IMR-90 (cell line): ENCODE results near the gene AVP. TPM values are rescaled to one million over a fixed set of nuclear protein-coding genes. Genes with fewer than 3 reads are reported as not detected.

Experiments
- ATAC-seq: fragments of 200-7000 bp; cut with Tn5 transposase; 2 replicates; pipeline ENCODE4 v1.9.1; 2020; ENCODE audit warnings: low read depth, mild to moderate bottlenecking, moderate library complexity
- BruUV-seq: library from RNA; stranded (reverse); fragments of 400-500 nt; replicated peaks from 2 replicates; lab custom pipeline; 2021; lab: Mats Ljungman, UMichigan
- CTCF ChIA-PET: fragments of 300-600 bp; formaldehyde crosslinking; extraction: SDS; loops from one replicate; lab custom pipeline; 2021; ENCODE audit warnings: antibody characterized with exemption; lab: Yijun Ruan, JAX
- POLR2A ChIA-PET: fragments of 300-600 bp; sonication (Branson Sonifier 250); formaldehyde crosslinking; loops from one replicate; lab custom pipeline; 2022; ENCODE audit warnings: antibody characterized with exemption; ENCODE audit not compliant: unreplicated experiment; lab: Charles Lee
- DNase-seq: peaks from one replicate; pipeline ENCODE4 v3.0.0; 2013
- H2AFZ ChIP-seq: replicated peaks from 2 replicates; pipeline ENCODE3; 2013; ENCODE audit warnings: low read length, mild to moderate bottlenecking; ENCODE audit not compliant: poor library complexity
- H2AK5ac ChIP-seq: 2 replicates; pipeline ENCODE4 v1.6.1; 2013; ENCODE audit warnings: low read depth, low read length, inconsistent platforms
- H2AK9ac ChIP-seq: replicated peaks from 2 replicates; pipeline ENCODE3; 2013; ENCODE audit warnings: mild to moderate bottlenecking, low read depth, low read length, moderate library complexity; ENCODE audit not compliant: poor library complexity
- H2BK120ac ChIP-seq: 2 replicates; pipeline ENCODE4 v1.6.1; 2013; ENCODE audit warnings: low read depth, low read length, inconsistent platforms
- H2BK15ac ChIP-seq: 3 replicates; pipeline ENCODE4 v1.6.1; 2013; ENCODE audit warnings: low read depth, low read length, inconsistent platforms
- H2BK20ac ChIP-seq: 2 replicates; pipeline ENCODE4 v1.6.1; 2013; ENCODE audit warnings: low read depth, mild to moderate bottlenecking, inconsistent platforms, low read length, moderate library complexity
- H2BK5ac ChIP-seq: 2 replicates; pipeline ENCODE4 v1.6.1; 2013; ENCODE audit warnings: mild to moderate bottlenecking, low read depth, low read length, inconsistent platforms; ENCODE audit not compliant: poor library complexity, severe bottlenecking
- H3K14ac ChIP-seq: replicated peaks from 2 replicates; pipeline ENCODE4 v1.6.1; 2013; ENCODE audit warnings: low read depth, low read length, inconsistent platforms
- H3K18ac ChIP-seq: 2 replicates; pipeline ENCODE4 v1.6.1; 2013; ENCODE audit warnings: low read depth, low read length, control low read depth
- H3K23ac ChIP-seq: 2 replicates; pipeline ENCODE4 v1.6.1; 2013; ENCODE audit warnings: low read depth, low read length, inconsistent platforms
- H3K27ac ChIP-seq: 2 replicates; pipeline ENCODE4 v1.5.1; 2013; ENCODE audit warnings: mild to moderate bottlenecking, control low read depth, low read length; ENCODE audit not compliant: insufficient read depth
- H3K27me3 ChIP-seq: 2 replicates; pipeline ENCODE4 v1.6.1; 2013; ENCODE audit warnings: low read length; ENCODE audit not compliant: control insufficient read depth, insufficient read depth
- H3K36me3 ChIP-seq: 2 replicates; pipeline ENCODE4 v1.6.1; 2013; ENCODE audit warnings: low read length, mixed read lengths; ENCODE audit not compliant: control insufficient read depth, insufficient read depth
- H3K4ac ChIP-seq: 2 replicates; pipeline ENCODE4 v1.6.1; 2013; ENCODE audit warnings: low read depth, low read length, inconsistent platforms
- H3K4me1 ChIP-seq: 2 replicates; pipeline ENCODE4 v1.6.1; 2013; ENCODE audit warnings: low read length, mixed read lengths; ENCODE audit not compliant: control insufficient read depth, insufficient read depth
- H3K4me2 ChIP-seq: 2 replicates; pipeline ENCODE4 v1.6.1; 2013; ENCODE audit warnings: low read depth, mild to moderate bottlenecking, control low read depth, low read length, moderate library complexity
- H3K4me3 ChIP-seq: 2 replicates; pipeline ENCODE4 v1.5.1; 2013; ENCODE audit warnings: low read depth, mild to moderate bottlenecking, control low read depth, low read length, moderate library complexity; ENCODE audit not compliant: insufficient read depth
- H3K56ac ChIP-seq: 2 replicates; pipeline ENCODE4 v1.6.1; 2013; ENCODE audit warnings: low read length, inconsistent platforms; ENCODE audit not compliant: insufficient read depth; ENCODE audit errors: extremely low read depth
- H3K79me1 ChIP-seq, 2 experiments: 2 replicates each; pipeline ENCODE4 v1.6.1; 2013; ENCODE audit warnings: low read length in 2 of 2, inconsistent platforms in 1 of 2, low read depth in 1 of 2
- H3K9ac ChIP-seq: 2 replicates; pipeline ENCODE4 v1.6.1; 2013; ENCODE audit warnings: low read depth, low read length, control low read depth
- H3K9me1 ChIP-seq: 2 replicates; pipeline ENCODE4 v1.6.1; 2013; ENCODE audit warnings: low read length, inconsistent platforms; ENCODE audit not compliant: insufficient read depth
- H3K9me3 ChIP-seq: 2 replicates; pipeline ENCODE4 v1.6.1; 2013; ENCODE audit warnings: low read length; ENCODE audit not compliant: control insufficient read depth, insufficient read depth
- H4K20me1 ChIP-seq: 2 replicates; pipeline ENCODE4 v1.6.1; 2013; ENCODE audit warnings: low read length, inconsistent platforms; ENCODE audit not compliant: insufficient read depth
- H4K5ac ChIP-seq: 2 replicates; pipeline ENCODE4 v1.6.1; 2013; ENCODE audit warnings: mild to moderate bottlenecking, low read depth, low read length, control low read depth
- H4K8ac ChIP-seq, 2 experiments: 2 replicates each; pipeline ENCODE4 v1.6.1; 2013; ENCODE audit warnings: low read depth in 2 of 2, low read length in 2 of 2, control low read depth in 1 of 2, inconsistent platforms in 1 of 2
- H4K91ac ChIP-seq: 2 replicates; pipeline ENCODE4 v1.6.1; 2013; ENCODE audit warnings: low read depth, low read length, inconsistent platforms; ENCODE audit not compliant: insufficient read depth
- CEBPB ChIP-seq: IDR thresholded peaks from 2 replicates; pipeline ENCODE4 v1.6.1; 2012; ENCODE audit warnings: low read depth, low read length, improper control_type of control experiment
- MAFK ChIP-seq: IDR thresholded peaks from 2 replicates; pipeline ENCODE4 v1.6.1; 2012; ENCODE audit warnings: low read depth, low read length, improper control_type of control experiment
- MAZ ChIP-seq: IDR thresholded peaks from 2 replicates; pipeline ENCODE4 v1.6.1; 2012; ENCODE audit warnings: low read depth, mild to moderate bottlenecking, low read length, improper control_type of control experiment, moderate library complexity, borderline replicate concordance
- NFE2L2 ChIP-seq: fragments of 150-350 bp; IDR thresholded peaks from 2 replicates; pipeline ENCODE4 v1.6.1; 2016; ENCODE audit warnings: low read depth, mild to moderate bottlenecking, low read length
- RAD21 ChIP-seq: IDR thresholded peaks from 2 replicates; pipeline ENCODE4 v1.6.1; 2012; ENCODE audit warnings: low read length, improper control_type of control experiment
- RCOR1 ChIP-seq: IDR thresholded peaks from 2 replicates; pipeline ENCODE4 v1.6.1; 2012; ENCODE audit warnings: mild to moderate bottlenecking, low read length, improper control_type of control experiment; ENCODE audit not compliant: insufficient replicate concordance
- RFX5 ChIP-seq: IDR thresholded peaks from 2 replicates; pipeline ENCODE4 v1.8.0; 2012; ENCODE audit warnings: low read depth, mild to moderate bottlenecking, low read length, moderate library complexity
- SMC3 ChIP-seq: fragments of 150-350 bp; IDR thresholded peaks from 2 replicates; pipeline ENCODE4 v1.6.1; 2016; ENCODE audit warnings: low read depth, mild to moderate bottlenecking, antibody characterized with exemption, low read length, moderate library complexity
- WGBS, 2 experiments: methylation state at CpG; one replicate each; pipeline versions ENCODE4 v1.1.5 to v1.1.7; 2013; ENCODE audit warnings: missing lambda C conversion rate in 2 of 2; ENCODE audit not compliant: insufficient read length in 1 of 2; ENCODE audit errors: extremely low coverage in 2 of 2; 5-methylcytosine and 5-hydroxymethylcytosine counted together
- dilution Hi-C: fragments of 300-500 bp; cut with HindIII; formaldehyde crosslinking; loops from one replicate; pipeline ENCODE4 v1.14.3; 2018; ENCODE audit warnings: low sequenced_read_pairs; ENCODE audit not compliant: unreplicated experiment
- in situ Hi-C: fragments of 300-500 bp; cut with MboI; formaldehyde crosslinking; loops from 3 replicates; pipeline ENCODE4 v1.14.3; 2019; ENCODE audit warnings: low sequenced_read_pairs, inconsistent platforms, mixed read lengths
- intact Hi-C: fragments of 100-400 bp; cut with micrococcal nuclease; formaldehyde crosslinking; loops from 2 replicates; pipeline ENCODE4 v1.10.0; 2022
- polyA plus RNA-seq, 3 experiments: library from polyadenylated mRNA; depleted of rRNA; stranded (reverse); fragments of >200 nt; gene quantifications; 2 replicates each; pipeline ENCODE4 v1.2.3, GENCODE V29; 2012; ENCODE audit warnings: low replicate concordance in 1 of 3
- total RNA-seq: library from RNA; depleted of rRNA; stranded (reverse); fragments of >200 nt; gene quantifications from 2 replicates; pipeline ENCODE4 v1.2.3, GENCODE V29; 2012
- TF ChIP-seq, protein P1 (sequence below): conservative IDR thresholded peaks from 2 replicates; pipeline ENCODE4 v1.5.1; 2012; ENCODE audit warnings: mild to moderate bottlenecking, low read depth, low read length, improper control_type of control experiment
- TF ChIP-seq, protein P2 (sequence below): fragments of 150-350 bp; IDR thresholded peaks from 2 replicates; pipeline ENCODE4 v1.6.1; 2017; ENCODE audit warnings: mild to moderate bottlenecking, antibody characterized with exemption, low read length, low read depth

Gene AVP
- total and polyA plus RNA-seq, 2 of the 4 experiments (the other 2 are of a cell fraction) = not detected

DNA sequence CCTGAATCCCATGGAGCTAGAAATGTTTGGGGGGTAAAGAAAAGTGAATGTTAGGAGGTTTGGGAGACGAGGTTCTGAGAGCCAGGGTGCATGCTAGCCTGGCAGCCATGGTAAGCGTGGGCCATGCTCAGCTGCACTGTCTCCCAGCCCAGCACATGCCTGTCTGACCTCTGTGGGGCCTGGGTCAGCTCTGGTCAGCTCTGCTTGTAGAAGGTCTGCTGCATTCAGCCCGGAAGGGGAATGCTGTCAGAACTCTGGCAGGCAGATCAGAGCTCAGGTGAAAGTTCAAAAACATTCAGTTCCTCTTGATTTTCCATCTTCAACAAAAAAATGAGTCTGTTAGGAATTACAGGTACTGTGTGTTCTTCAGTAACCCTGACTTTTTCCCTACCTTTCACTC is 46.9 kb downstream of the AVP start:
- Histone ChIP-seq H3K27me3 (no peaks in the 10 kb centered on the region), H3K4me1 (peaks cover 6% of the 10 kb centered on the region; the same call in 1 of the 2 replicates), H3K9ac (no peak overlapping the region), H3K27ac (no peak overlapping the region), H3K14ac (no peak overlapping the region), H2AK5ac (no peak overlapping the region), H2AK9ac (no peak overlapping the region), H2BK5ac (no peak overlapping the region), H3K4me2 (no peak overlapping the region), H2BK15ac (no peak overlapping the region), H3K79me1 (no peaks in the 10 kb centered on the region), H3K23ac (no peak overlapping the region), H3K18ac (no peak overlapping the region), H3K9me3 (no peaks in the 10 kb centered on the region), H2AFZ (no peak overlapping the region), H2BK20ac (no peak overlapping the region), H3K36me3 (peaks cover 54% of the 10 kb centered on the region), H3K4me3 (no peak overlapping the region), H4K20me1 (no peaks in the 10 kb centered on the region), H4K91ac (no peak overlapping the region), H4K8ac (no peak overlapping the region), H2BK120ac (no peak overlapping the region), H3K4ac (no peak overlapping the region), H3K56ac (no peak overlapping the region), H4K5ac (no peak overlapping the region), H3K9me1 (no peaks in the 10 kb centered on the region)
- no CpG with 5 or more reads among the region's 3 CpGs for WGBS, 2 experiments
- in situ Hi-C loops = no loop called here
- dilution Hi-C loops = no loop called here
- DNase-seq (no peak), ATAC-seq (no peak)
- ChIA-PET POLR2A (no interaction called here), CTCF (no interaction called here)
- no TSS peak for BruUV-seq
- no peak for TF ChIP-seq MAFK
- TF ChIP-seq, protein P1, sequence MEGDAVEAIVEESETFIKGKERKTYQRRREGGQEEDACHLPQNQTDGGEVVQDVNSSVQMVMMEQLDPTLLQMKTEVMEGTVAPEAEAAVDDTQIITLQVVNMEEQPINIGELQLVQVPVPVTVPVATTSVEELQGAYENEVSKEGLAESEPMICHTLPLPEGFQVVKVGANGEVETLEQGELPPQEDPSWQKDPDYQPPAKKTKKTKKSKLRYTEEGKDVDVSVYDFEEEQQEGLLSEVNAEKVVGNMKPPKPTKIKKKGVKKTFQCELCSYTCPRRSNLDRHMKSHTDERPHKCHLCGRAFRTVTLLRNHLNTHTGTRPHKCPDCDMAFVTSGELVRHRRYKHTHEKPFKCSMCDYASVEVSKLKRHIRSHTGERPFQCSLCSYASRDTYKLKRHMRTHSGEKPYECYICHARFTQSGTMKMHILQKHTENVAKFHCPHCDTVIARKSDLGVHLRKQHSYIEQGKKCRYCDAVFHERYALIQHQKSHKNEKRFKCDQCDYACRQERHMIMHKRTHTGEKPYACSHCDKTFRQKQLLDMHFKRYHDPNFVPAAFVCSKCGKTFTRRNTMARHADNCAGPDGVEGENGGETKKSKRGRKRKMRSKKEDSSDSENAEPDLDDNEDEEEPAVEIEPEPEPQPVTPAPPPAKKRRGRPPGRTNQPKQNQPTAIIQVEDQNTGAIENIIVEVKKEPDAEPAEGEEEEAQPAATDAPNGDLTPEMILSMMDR = no peak
- TF ChIP-seq NFE2L2 = no peak
- TF ChIP-seq, protein P2, sequence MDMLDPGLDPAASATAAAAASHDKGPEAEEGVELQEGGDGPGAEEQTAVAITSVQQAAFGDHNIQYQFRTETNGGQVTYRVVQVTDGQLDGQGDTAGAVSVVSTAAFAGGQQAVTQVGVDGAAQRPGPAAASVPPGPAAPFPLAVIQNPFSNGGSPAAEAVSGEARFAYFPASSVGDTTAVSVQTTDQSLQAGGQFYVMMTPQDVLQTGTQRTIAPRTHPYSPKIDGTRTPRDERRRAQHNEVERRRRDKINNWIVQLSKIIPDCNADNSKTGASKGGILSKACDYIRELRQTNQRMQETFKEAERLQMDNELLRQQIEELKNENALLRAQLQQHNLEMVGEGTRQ = no peak
- TF ChIP-seq RCOR1 = no peak
- no peak for TF ChIP-seq CEBPB
- no peak for TF ChIP-seq SMC3
- TF ChIP-seq RFX5 = no peak
- no peak for TF ChIP-seq MAZ
- TF ChIP-seq RAD21 = no peak
- intact Hi-C loops = no loop called here
